GM18511 (cell line): Measurements from ENCODE around the gene ARFRP1.

Experiments
- ATAC-seq: cut with Tn5 transposase; IDR thresholded peaks from one replicate; pipeline ENCODE4 v1.9.1; 2021; ENCODE audit warnings: mild to moderate bottlenecking, moderate library complexity; ENCODE audit not compliant: unreplicated experiment

ARFRP1 gene

DNA sequence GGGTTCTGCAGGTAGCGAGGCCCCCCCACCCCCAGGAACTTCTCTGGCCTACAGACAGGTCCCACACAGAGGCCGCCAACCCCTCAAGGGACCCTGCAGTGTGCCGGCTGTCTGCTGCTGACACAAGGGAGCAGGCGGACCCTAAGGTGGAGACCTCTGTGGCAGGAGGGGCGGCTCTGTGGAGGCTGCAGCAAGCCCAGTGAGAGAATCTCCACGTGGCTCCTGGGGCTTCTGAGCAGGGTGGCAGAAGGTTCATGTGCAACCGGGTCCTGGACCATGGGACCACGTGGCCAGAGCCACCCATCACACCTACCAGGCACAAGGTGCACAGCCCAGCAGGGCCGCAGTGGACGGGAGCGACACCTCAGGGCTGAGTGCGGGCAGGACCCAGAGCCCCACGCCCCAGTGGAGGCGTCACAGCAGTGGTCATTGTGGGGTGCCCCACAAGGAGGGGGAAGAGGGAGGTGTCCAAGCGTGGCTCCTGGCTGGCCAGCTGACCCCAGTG, 4.3 kb downstream of the ARFRP1 start:
- ATAC-seq = no peak

DNA sequence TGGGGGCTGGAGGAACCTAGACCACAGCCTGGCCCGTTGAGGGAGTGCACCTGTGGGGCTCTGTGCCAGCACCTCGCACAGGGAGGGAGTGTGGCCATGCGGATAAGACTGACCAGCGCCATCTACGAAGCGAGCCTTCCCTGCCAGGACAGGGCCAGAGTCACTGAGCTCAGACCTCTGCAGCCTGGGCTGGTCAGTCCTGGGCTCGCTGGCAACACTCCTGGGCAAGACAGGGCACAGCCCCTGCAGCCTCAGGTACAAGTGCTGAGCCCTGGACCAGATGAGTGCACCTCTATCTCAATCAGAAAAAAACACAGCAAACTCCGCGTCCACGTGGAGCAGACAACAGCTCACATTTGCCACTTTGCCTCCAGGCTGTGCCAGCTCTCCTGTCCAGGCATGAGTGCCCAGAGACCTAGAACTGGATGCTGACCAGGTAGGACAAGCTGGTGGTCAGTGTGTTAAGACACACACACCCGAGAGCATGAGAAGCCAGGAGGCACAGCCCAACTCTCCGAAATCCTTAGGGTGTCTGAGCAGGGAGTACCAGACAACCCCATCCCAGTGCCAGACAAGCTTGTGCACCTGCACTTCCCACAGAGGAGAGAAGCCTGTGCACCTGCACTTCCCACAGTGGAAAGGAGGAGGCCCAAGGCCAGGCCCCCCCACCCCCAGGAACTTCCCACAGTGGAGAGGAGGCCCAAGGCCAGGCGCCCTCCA, 4.9 kb downstream of the ARFRP1 start:
- ATAC-seq = no peak

DNA sequence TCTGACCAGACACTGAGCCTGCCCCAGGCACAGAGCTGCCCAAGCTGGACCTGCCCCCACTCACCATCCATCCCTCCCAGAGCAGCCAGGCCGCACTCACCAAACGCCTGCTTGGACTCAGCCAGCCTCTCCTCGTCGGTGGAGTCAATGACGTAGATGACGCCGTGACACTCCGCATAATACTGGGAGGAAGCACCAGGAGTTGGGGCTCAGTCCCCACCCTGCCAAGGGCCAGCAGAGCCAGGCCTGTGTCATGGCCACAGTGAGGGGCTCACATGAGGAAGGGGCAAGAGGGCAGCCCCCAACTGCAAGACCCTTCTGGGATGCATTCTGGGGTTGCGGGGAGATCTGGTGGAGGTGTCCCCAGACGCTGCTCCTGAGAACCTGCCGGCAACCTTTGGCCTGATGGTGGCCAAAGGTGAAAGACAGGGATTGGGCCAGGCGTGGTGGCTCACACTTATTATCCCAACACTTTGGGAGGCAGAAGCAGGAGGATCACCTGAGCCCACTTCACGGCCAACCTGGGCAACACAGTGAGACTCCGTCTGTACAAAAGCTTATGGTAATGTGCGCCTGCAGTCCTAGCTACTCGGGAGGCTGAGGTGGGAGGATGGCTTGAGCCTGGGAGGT, 5.6 kb downstream of the ARFRP1 start:
- no peak for ATAC-seq

DNA sequence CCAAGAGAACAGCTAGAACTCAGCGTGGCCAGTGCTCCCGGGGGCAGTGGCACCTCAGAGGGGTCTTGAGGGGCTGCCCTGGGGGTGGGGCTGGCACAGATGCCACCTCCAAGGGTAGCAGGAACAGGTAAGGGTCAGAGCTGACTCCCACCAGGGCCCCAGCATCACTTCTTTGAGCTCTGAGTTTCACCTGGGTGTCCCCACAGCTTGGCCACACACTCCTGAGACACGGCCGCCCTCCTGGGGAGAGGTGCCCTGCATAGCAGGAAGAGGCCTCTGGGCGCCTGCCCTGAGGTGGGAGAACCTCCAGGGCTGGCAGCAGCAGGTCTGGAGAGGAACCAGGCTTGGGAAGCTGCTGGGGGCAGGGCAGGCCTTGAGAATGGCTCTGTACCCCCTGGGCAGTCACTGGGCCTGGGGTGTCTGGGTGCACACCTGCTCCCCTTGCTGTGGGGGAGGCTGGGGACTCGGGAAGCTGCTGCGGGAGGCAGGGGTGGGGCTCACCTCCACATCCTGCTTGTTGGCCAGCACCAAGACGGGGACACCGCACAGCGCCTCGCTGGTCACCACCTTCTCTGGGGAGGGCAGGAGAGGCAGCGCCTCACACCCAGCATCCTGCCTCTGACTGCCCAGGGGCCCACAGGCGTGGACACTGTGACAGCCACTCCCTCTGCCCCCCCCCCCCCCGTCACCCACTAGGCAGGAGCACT, 6.3 kb downstream of the ARFRP1 start:
- no peak for ATAC-seq

DNA sequence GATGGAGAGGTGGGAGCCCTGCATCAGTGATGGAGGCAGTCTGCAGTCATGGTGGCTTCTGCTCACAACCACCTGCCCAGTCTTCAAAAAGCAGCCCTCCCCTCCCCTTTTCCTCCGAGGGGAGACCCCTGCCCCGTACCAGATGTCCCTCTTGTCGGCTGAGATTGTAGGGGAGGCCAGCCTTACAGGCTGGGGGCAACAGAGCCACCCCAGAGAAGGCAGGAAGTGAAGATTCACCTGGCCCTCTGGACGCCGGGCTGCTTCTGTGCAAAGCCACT, 6.8 kb downstream of the ARFRP1 start:
- ATAC-seq = no peak

DNA sequence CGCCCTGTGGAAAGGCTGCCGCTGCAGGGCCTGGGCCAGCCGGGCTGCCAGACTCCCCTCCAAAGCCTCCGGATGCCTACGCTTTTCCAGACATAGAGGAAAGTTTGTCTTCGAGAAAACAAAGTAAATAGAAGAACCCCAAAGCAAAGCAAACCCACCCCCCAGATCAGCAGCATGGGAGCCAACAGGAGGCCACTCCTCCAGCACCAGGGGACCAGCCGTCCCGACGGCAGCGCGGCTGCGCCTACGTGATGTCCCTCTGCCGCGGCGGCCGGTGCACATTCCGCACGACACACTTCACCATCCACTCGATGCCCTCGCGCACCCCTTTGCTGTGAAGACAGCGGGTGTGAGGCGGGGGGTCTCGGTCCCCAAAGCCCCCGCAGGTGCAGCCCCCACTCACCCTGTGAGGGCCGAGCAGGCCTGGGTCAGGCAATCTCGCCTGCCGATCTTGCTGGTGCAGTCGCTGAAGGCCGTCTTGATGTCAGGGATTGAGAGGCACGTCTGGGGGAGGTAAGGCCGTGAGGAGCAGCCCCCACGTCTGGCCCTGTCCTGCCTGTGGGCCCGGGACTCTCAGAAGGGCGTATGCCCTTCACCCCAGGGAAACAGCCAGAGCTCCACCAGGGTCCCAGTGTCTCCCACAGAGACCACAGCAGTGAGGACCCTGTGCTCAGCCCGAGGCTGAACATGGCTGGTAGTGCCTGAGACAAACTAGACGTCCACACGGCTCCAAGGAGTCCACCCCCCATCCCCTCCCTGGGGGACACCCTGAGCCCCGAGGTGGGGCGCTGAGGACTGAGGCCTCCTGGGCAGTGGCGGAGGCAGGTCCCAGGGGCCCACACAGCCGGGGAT, 7.4 kb downstream of the ARFRP1 start:
- ATAC-seq = no peak

DNA sequence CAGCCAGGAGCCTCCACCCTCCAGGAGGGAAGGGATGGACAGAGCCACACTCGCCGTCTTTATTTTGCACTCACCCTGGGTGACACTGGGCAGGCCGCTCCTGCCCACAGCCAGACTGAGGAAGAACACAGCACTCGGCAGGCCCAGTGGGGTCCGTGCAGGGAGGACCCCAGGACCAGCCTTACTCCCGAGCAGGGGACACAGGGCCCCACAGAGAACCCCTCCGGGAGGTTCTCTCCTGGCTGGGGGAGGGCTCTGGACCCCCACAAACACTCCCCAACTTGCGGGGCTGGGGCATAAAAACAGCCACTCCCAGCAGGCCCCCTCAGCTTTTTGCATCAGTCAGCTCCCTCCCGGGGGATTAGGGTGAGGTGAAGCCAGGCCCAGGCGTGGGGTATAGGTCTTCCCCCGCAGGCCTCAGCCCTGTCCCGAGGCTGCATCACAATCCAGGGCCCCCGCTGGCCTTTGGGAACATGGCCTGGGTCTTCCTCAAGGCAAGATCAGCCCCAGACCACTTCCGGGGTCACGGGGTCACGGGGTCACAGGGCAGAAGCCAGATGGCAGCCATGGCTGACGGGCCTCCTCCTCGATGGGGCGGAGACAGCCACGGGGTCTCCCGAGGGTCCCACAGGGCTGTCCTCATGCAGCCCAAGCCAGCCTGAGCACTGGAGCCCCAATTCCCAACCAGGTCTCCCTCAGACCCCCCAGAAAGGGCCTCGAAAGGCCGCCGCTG, 8.1 kb downstream of the ARFRP1 start:
- no peak for ATAC-seq

DNA sequence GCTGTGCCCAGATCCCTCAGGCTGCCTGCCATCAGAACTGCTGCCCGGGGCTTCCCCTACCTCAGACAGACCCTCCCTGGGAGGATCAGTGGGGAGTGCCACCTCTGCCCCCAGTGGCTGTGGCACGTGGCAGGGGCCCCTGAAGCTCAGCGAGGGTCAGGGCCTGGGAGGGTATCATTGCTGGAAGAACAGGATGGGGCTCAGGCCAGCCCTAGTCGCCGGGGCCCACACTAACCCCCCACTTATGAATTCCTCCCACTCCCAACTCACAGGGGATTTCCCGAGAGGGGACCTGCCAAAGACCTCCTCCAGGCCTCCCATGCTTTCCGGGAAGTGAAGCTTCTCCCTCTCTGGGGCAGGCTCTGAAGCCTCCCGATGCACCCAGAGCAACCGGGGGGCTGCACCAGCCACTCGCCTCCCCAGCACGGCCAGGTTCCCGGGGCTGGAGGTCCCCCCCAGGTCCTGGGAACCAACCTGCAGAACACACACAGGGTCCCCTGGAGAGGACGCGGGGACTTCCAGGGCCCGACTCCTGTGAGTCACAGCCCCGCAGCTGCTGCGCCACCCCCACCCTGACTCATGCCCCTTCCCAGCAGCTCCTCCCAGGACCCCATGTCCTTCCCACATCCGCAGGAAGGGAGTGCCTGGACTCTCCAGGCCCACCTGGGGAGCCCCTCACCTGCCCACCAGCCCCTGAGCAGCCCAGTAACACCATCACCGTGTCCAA, 8.9 kb downstream of the ARFRP1 start:
- ATAC-seq = no peak

DNA sequence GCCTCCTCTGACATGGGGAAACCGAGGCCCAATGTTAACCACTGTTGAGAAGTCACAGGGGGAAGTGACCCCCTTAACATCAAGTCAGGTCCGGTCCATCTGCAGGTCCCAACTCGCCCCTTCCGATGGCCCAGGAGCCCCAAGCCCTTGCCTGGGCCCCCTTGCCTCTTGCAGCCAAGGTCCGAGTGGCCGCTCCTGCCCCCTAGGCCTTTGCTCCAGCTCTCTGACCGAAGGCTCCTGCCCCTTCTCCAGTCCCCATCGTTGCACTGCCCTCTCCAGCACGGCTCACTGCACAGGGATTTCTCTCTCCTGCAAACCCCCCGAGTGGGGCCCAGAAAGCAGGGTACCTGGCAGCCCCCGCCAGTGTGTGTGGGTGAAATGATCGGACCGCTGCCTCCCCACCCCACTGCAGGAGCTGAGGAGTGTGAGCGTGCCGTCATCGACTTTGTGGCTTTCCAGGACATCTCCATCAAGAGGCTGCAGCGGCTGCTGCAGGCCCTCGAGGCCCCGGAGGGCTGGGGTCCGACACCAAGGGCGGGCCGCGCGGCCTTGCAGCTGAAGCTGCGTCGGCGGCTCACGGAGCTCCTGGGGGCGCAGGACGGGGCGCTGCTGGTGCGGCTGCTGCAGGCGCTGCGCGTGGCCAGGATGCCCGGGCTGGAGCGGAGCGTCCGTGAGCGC, 9.8 kb downstream of the ARFRP1 start:
- no peak for ATAC-seq

DNA sequence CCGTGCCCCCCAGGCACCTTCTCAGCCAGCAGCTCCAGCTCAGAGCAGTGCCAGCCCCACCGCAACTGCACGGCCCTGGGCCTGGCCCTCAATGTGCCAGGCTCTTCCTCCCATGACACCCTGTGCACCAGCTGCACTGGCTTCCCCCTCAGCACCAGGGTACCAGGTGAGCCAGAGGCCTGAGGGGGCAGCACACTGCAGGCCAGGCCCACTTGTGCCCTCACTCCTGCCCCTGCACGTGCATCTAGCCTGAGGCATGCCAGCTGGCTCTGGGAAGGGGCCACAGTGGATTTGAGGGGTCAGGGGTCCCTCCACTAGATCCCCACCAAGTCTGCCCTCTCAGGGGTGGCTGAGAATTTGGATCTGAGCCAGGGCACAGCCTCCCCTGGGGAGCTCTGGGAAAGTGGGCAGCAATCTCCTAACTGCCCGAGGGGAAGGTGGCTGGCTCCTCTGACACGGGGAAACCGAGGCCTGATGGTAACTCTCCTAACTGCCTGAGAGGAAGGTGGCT, 10.4 kb downstream of the ARFRP1 start:
- no peak for ATAC-seq

DNA sequence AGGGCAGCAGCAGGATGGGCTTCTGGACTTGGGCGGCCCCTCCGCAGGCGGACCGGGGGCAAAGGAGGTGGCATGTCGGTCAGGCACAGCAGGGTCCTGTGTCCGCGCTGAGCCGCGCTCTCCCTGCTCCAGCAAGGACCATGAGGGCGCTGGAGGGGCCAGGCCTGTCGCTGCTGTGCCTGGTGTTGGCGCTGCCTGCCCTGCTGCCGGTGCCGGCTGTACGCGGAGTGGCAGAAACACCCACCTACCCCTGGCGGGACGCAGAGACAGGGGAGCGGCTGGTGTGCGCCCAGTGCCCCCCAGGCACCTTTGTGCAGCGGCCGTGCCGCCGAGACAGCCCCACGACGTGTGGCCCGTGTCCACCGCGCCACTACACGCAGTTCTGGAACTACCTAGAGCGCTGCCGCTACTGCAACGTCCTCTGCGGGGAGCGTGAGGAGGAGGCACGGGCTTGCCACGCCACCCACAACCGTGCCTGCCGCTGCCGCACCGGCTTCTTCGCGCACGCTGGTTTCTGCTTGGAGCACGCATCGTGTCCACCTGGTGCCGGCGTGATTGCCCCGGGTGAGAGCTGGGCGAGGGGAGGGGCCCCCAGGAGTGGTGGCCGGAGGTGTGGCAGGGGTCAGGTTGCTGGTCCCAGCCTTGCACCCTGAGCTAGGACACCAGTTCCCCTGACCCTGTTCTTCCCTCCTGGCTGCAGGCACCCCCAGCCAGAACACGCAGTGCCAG, 11.0 kb downstream of the ARFRP1 start, which contains the start of gene TNFRSF6B:
TSS of gene TNFRSF6B (plus strand) at position 25 of the 729 bp plus-strand sequence. CDS start at position 141, 116 bp downstream.
- ATAC-seq = no peak

DNA sequence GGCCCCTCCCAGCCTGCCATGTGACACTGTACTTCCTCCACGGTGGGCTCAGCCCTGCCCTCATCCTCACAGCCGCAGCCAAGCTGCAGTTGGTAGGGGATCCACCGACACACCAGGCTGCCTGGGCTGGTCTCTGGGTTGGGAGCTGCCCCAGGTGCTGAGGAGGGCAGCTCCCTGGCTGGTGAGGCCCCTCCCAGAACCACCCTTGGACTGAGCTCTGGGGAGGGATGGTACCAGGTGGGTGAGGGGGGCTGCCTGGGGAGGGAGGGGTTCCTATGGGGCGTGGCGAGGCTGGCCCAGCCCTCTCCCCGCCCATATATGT, 11.5 kb downstream of the ARFRP1 start:
- no peak for ATAC-seq

DNA sequence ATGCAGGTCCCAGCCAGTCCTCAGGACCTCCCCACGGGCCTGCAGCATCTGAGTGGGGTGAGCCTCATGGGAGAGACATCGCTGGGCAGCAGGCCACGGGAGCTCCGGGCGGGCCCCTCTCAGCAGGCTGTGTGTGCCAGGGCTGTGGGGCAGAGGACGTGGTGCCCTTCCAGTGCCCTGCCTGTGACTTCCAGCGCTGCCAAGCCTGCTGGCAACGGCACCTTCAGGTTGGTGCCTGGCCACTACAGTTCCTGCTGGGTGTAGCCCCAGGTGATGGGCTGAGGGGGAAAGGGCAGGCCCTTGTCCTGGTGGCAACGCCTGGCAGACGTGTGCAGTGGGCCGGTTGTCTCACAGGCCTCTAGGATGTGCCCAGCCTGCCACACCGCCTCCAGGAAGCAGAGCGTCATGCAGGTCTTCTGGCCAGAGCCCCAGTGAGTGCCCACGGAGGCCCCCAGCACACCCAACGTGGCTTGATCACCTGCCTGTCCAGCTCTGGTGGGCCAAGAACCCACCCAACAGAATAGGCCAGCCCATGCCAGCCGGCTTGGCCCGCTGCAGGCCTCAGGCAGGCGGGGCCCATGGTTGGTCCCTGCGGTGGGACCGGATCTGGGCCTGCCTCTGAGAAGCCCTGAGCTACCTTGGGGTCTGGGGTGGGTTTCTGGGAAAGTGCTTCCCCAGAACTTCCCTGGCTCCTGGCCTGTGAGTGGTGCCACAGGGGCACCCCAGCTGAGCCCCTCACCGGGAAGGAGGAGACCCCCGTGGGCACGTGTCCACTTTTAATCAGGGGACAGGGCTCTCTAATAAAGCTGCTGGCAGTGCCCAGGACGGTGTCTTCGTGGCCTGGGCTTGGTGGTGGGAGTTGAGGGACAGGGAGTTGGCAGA, 12.1 kb downstream of the ARFRP1 start:
- ATAC-seq = no peak

DNA sequence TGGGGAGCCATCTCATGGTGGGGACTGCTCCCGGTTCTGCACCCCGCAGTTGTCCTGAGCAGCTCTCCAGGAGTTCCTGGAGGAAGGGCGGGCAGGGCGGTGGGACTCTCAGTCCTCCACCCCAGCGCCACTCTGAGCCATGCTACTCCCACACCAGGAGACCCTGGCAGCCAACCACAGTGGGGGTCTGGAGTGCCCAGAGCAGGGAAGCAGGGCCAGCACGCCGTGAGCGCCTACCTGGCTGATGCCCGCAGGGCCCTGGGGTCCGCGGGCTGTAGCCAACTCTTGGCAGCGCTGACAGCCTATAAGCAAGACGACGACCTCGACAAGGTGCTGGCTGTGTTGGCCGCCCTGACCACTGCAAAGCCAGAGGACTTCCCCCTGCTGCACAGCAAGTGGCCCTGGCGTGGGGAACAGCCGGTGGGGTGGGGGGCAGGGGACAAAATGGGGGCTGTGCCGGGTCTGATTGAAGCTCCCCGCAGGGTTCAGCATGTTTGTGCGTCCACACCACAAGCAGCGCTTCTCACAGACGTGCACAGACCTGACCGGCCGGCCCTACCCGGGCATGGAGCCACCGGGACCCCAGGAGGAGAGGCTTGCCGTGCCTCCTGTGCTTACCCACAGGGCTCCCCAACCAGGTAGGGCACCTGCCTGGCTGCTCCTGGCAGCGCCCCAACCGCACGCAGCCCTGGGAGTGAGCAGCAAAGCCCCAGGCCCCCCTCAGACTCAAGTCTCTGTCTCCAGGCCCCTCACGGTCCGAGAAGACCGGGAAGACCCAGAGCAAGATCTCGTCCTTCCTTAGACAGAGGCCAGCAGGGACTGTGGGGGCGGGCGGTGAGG, 13.0 kb downstream of the ARFRP1 start:
- ATAC-seq = no peak

DNA sequence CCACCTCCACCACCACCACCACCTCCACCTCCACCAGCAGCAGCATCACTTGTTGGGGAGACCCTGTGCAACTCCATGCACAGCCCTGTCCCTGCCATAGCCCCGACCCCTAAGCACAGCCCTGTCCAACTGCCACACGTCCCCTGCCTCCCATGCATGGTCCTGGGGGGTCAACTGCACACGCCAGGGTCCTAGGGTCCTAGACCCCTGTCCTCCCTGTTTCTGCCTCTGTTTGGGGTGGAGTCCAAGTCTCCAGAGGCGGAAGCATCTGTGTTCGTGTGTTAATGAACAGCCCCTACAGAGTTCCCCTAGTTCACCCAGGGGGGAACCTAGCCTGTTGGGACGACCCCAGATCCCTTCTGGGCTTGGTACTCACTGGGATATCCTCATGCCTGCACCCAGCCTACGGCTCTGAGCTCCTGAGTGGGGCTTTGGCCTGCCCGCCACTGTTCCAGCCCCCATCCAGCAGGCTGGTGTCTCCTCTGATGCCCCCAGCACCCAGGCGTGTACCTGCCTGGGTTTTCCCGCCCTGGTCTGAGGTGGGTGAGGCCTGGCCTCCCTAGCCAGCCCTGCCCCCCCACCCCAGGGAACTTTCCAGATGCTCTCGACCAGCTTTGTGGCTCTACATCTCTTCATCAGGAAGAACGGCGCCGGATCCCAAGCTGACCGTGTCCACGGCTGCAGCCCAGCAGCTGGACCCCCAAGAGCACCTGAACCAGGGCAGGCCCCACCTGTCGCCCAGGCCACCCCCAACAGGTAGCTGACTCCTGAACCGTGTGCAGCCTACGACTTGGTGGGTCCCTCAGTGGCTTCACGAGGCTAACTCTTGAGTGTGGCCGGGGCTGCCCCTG, 13.8 kb downstream of the ARFRP1 start:
- ATAC-seq = no peak
